HG02938 (cell line): Measurements from ENCODE around the gene PDE4C.
A peak's percentile ranks its signal among the peaks of the same experiment; 100 is the strongest.
"Not testable (repeated sequence)": the region's sequence is repeated elsewhere in the genome, so short reads cannot be mapped to it uniquely, and the experiment has no call there.

Experiments used
- ATAC-seq: cut with Tn5 transposase; IDR thresholded peaks from one replicate; pipeline ENCODE4 v1.9.1; 2021; ENCODE audit warnings: mild to moderate bottlenecking, moderate library complexity; ENCODE audit not compliant: unreplicated experiment

PDE4C gene

DNA sequence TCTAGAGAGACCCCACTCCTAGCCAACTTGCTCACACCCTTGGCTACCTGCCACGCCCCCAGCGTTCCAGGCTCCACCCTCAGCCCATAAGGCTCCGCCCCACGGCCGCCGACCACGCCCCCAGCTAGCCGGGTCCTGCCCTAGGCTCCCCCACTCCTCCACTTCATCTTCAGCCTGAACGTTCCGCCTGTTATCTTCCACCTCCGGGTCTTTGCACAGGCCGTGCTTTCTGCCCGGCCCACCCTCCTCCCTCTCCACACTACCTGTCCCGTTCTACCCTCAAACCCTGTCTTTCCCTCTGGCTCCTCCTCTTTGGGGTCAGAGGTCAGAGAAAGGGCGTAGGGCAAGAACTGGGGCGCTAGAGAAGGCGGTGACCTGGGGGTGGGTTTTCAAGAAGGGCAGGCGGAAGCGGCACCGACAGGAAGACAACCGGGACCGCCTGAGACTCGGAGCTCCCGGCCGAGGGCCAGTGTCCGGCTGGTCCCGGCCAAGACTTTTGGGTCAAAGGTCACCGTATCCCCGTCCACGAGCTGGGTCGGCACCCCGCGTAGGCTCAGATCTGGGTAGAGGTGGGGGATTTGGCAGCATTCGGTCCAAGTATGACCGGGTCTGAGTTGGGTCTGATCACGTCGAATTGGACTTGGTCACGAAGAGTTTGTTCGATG lies 2.2 kb downstream of the PDE4C start:
- no peak for ATAC-seq

GRCh38 chr19:18221815-18222725 lies 4.2 kb downstream of the PDE4C start:
- no peak for ATAC-seq

GRCh38 chr19:18220632-18221275 lies 5.5 kb downstream of the PDE4C start:
- no peak for ATAC-seq

DNA sequence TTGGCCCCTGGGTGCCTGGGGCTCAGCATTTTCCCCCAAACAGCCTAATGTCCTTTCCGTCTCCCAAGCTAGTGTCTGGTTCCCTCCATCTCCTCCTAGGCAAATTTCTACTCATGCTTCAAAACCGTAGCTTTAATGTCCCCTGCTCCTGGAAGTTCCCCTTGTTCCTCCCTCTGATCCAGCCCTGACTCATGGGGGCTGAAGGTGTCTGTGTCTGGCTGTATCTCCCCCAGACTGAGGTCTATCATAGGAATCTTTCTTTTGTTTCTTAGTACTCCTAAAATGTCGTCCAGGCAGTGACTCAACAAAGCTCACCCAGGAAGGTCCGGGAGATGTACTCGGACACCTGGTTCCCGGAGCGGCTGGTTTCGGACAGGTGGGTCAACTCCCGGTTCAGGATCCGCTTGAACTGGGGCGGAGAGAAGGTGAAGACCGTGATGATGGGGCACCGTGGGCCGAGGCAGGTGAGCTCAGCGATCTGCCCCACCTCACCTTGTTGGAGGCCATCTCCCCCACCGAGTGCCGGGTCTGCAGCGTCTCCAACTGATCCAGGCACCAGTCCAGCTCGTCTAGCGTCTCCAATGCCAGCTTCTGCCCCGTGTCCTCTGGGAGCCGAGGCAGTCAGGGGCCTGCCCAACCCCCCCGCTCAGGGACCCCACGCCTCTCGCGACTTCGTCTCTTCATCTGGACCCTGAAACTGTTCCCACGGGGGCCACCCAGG lies 6.2 kb downstream of the PDE4C start:
- ATAC-seq, result no peak

GRCh38 chr19:18218600-18218999 lies 7.6 kb downstream of the PDE4C start:
- ATAC-seq, result no peak

GRCh38 chr19:18218159-18218558 lies 8.1 kb downstream of the PDE4C start:
- no peak for ATAC-seq

DNA sequence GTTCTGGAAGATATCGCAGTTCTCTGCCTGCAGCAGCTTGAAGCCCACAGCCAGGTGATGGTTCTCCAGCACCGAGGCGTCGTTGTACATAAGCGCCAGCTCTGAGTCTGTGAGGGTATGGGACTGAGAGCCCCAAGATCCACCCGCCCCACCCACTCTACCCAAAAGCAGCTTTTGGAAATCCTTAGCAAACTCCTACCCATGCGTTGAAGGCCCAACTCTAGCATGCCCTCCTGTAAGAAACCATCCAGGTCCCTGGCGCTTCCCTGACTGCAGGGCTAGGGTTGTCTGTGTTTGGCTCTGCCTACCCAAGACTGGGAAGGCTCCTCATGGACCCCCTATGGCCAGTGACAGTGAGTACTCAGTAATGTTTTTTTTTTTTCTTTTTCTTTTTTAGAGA lies 9.4 kb downstream of the PDE4C start:
- no peak for ATAC-seq

- no peak for ATAC-seq
Observed at GRCh38 chr19:18214779-18215433, 11.3 kb downstream of the PDE4C start.

- no peak for ATAC-seq
Observed at GRCh38 chr19:18211683-18212082, 14.6 kb downstream of the PDE4C start.

DNA sequence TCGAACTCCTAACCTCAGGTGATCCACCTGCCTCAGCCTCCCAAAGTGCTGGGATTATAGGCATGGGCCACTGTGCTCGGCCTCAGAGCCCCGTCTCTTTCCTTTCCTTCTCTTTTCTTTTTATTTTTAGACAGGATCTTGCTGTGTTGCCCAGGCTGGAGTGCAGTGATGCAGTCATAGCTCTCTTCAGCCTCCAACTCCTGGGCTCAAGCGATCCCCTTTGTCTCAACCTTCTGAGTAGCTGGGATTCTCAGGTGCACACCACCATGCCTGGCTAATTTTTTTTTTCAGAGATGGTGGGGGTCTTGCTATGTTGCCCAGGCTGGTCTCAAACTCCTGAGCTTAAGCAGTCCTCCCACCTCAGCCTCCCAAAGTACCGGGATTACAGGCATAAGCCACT lies 16.3 kb downstream of the PDE4C start:
- ATAC-seq, result not testable (repeated sequence)

GRCh38 chr19:18208098-18208951 lies 17.9 kb downstream of the PDE4C start:
- ATAC-seq, result no peak

GRCh38 chr19:18206018-18206417 lies 20.2 kb downstream of the PDE4C start:
- no peak for ATAC-seq

DNA sequence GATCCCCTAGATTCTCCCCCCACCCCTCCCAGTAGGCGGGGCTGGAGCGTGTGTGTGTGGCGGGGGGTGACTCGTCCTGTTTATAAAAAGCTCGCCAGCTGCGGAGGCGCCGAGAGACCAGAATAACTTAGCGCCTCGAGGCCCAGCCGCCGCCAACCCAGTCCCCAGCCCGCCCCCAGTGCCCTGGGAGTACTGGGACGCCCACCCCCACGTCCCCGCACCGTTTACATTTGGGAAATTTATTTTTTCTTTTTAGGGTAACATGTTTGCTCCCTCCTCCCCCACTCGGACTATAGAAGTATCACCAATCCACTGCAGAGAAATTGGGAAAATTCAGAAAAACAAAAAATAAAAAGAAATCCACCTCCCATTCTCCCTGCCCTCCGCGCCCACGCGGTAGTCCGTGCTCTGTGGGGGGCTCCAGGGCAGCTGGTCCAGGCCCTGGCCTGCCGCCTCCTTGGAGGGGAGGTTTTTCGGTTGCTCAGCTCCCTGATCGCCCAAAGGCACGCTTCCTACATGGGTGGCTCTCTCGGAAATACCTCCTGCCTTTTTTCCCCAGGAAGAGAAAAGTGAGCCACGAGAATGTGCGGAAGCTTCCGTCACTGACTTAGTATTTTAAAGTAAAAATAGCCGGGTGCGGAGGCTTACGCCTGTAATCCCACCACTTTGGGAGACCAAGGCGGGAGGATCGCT lies 20.9 kb downstream of the PDE4C start:
- ATAC-seq, result no peak

DNA sequence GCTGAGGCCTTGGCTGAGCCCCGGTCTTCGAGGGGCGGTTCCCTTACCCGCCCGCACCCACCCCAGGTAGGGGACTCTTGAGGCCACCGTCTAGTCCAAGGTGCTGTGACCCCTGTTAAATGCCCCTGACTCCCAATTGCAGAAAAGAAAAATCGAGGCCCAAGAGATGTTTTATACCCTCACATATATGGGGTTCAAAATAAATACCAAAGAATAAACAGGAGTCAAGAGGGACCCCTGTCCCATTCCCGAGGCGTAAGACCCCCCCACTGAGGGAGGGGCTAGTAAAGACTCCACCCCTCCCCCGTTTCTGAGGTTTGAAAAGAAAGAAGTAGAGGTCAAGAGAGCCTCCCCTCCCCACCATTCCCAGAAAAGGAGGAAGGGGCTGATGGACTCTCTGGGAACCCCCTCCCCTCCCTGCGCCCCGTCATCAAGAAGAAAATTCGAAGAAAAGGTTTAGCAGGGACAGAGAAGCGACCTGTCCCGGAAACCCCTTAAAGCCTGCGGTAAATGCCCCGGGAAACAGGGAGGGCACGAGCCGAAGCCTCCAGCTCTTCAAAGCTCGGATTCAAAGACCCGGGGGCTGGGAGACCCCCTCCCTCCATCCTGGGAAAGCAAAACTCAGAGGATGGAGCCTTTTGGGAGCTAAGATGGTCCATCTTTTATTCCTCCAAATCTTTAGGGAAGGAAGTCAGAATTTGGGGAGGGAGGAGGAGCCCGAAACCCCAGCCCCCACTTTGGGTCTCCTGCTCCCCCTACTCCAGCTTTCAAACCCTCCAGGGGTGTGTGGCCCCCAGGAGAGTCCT lies 21.6 kb downstream of the PDE4C start:
- peak; percentile 6 for ATAC-seq

GRCh38 chr19:18203863-18204393 lies 22.3 kb downstream of the PDE4C start, which contains the start of gene RAB3A:
TSS of gene RAB3A (minus strand) at chr19:18204042. CDS start at chr19:18202740, 1,302 bp downstream.
- ATAC-seq, result peak; percentile 88

GRCh38 chr19:18203408-18203862 lies 22.8 kb downstream of the PDE4C start:
- ATAC-seq, result no peak

DNA sequence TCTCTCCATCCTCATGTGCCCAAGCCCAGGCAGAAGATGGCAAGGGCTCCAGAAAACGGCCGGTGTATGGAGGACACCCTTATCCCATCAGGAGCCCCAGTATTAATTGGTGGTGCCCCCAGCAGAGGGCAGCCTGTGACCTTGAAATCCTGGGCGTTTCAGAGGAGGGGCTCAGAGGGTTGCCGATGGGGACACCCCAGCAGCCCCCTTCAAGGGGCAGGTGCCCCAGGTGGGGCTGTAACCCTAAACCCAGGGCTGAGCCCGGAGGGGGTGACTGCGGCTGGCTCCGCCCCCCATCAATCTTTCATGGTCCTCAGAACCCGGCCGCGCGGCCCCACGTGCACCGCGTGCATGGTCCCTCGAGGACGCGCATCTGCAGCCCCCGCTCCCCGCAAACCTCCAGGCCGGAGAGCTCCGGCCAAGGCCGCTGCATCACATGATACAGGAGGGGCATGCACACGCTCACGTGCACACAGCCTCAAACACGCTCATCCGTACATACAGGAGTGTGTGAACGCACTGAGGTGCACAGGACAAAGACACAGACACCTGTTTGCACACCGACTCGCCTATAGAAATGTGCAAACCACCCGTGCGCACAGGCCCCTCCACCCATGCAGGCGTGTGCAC lies 23.3 kb downstream of the PDE4C start:
- no peak for ATAC-seq
